ENCODE data around the gene CNNM1. TPM values are rescaled to one million over a fixed set of nuclear protein-coding genes. Genes with fewer than 3 reads are reported as not detected.

The CNNM1 gene
- total and polyA plus RNA-seq, 7 donors: 0.23 to 2.2 (median 1.2) TPM; not detected in 2

- TF ChIP-seq POLR2AphosphoS5 (IDR thresholded peaks at IDR 0.05): no peak
- no peak for TF ChIP-seq EP300 (IDR thresholded peaks at IDR 0.05)
- WGBS, 2 donors: 24 to 35% methylated on average over 45 of the region's 45 CpGs
- Histone ChIP-seq H3K4me3 (peak overlapping the region; percentile 42 to 77 (median 56)), H3K36me3 (no peaks in the 10 kb centered on the region), H3K4me1 (peaks cover 0 to 20% (median 19%) of the 10 kb centered on the region in 4 donors), H3K27me3 (peaks cover 0 to 23% (median 20%) of the 10 kb centered on the region in 3 donors), H3K9me3 (no peaks in the 10 kb centered on the region), H3K27ac (peak overlapping the region in 1 of 4 donors; percentile 47)
- intact Hi-C loops (cut with DNase I): no loop called here
- peak; percentile 69 for DNase-seq
Measured at GRCh38 chr10:99330347-99330924, 1.3 kb downstream of the CNNM1 start.

- intact Hi-C loops (cut with DNase I): no loop called here
- peaks cover 0 to 20% (median 19%) of the 10 kb centered on the region in 4 donors for H3K4me1 ChIP-seq
Measured at GRCh38 chr10:99331207-99331803, 2.1 kb downstream of the CNNM1 start.

DNA sequence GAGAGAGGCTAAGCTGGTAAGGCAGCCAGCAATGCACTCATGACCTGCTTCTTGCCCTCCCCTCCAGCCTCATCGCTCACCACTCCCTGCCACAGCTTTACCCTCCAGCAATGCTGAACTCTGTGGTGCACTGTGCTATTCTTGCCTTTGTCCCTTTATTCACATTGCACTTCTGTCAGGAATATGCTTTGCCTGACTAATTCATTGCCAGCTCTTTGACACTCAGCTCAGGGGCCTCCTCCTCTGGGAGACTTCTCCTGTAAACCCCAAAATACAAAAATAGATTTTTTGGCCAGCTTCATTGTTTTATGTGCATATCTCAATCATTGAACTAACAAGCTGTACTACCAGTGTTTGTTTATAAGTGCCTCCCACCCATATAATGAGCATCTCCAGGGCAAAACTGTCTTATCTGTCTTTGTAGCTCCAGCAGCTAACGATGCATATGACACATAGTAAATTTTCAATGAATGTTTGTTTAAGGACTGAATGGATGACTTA, 8.2 kb downstream of the CNNM1 start:
- no peaks in the 10 kb centered on the region for H3K9me3 ChIP-seq
- no peak for TF ChIP-seq POLR2AphosphoS5 (IDR thresholded peaks at IDR 0.05)
- H3K27me3 ChIP-seq: no peaks in the 10 kb centered on the region
- WGBS, 2 donors: 37 to 65% methylated on average over 2 of the region's 2 CpGs
- no peak overlapping the region for H3K27ac ChIP-seq
- no peak overlapping the region for H3K4me3 ChIP-seq
- peaks cover 0 to 8% (median 3%) of the 10 kb centered on the region in 4 donors for H3K4me1 ChIP-seq
- no peak for DNase-seq
- intact Hi-C loops (cut with DNase I): no loop called here
- H3K36me3 ChIP-seq: no peaks in the 10 kb centered on the region

More at GRCh38 chr10:99331207-99331803, 2.1 kb downstream of the CNNM1 start:
- Histone ChIP-seq H3K27me3 (peaks cover 0 to 23% (median 20%) of the 10 kb centered on the region in 3 donors), H3K9me3 (no peaks in the 10 kb centered on the region), H3K27ac (no peak overlapping the region), H3K36me3 (no peaks in the 10 kb centered on the region), H3K4me3 (no peak overlapping the region)
- TF ChIP-seq CTCF (IDR thresholded peaks at IDR 0.05) (no peak), POLR2AphosphoS5 (IDR thresholded peaks at IDR 0.05) (no peak), POLR2A (IDR thresholded peaks at IDR 0.05) (no peak), EP300 (IDR thresholded peaks at IDR 0.05) (no peak)
- no peak for DNase-seq
- WGBS, 2 donors: 65 to 78% methylated on average over 9 of the region's 9 CpGs

- Histone ChIP-seq H3K27ac (no peak overlapping the region), H3K36me3 (no peaks in the 10 kb centered on the region), H3K9me3 (no peaks in the 10 kb centered on the region), H3K4me1 (peaks cover 0 to 8% (median 7%) of the 10 kb centered on the region in 4 donors), H3K4me3 (no peak overlapping the region), H3K27me3 (no peaks in the 10 kb centered on the region)
- intact Hi-C loops (cut with DNase I): no loop called here
- TF ChIP-seq EP300 (IDR thresholded peaks at IDR 0.05) (no peak), POLR2A (IDR thresholded peaks at IDR 0.05) (no peak), POLR2AphosphoS5 (IDR thresholded peaks at IDR 0.05) (no peak), CTCF (IDR thresholded peaks at IDR 0.05) (no peak)
- no peak for DNase-seq
Measured at GRCh38 chr10:99337901-99338300, 8.7 kb downstream of the CNNM1 start.

DNA sequence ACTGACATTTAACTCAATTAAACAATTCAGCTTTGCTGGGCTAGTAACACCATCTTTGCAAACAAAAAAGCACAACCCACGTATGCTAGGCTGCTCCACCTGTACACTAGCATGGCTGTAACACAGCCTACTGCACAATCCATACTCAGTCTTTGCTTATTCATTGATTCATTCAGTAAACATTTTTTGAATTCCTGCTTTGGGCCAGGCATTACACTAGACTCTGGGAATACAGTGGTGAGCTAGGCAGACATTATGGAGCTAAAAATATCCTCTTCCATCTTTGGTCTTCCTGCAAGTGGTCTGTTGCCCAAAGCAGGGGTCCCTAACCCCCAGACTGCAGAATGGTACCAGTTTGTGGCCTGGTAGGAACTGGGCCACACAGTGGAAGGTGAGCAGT, 9.9 kb downstream of the CNNM1 start:
- H3K4me1 ChIP-seq: peaks cover 0 to 12% (median 9%) of the 10 kb centered on the region in 4 donors
- H3K9me3 ChIP-seq: no peaks in the 10 kb centered on the region
- TF ChIP-seq EP300 (IDR thresholded peaks at IDR 0.05) (no peak), POLR2AphosphoS5 (IDR thresholded peaks at IDR 0.05) (no peak), CTCF (IDR thresholded peaks at IDR 0.05) (no peak), POLR2A (IDR thresholded peaks at IDR 0.05) (no peak)
- intact Hi-C loops (cut with DNase I): no loop called here
- H3K27me3 ChIP-seq: no peaks in the 10 kb centered on the region
- no peak overlapping the region for H3K27ac ChIP-seq
- no peaks in the 10 kb centered on the region for H3K36me3 ChIP-seq
- no peak overlapping the region for H3K4me3 ChIP-seq
- no peak for DNase-seq
- 46 to 61% methylated on average over 1 of the region's 1 CpG for WGBS, 2 donors
